ENCODE data around the gene PCDHAC1.
"Not testable (repeated sequence)": the region's sequence is repeated elsewhere in the genome, so short reads cannot be mapped to it uniquely, and the experiment has no call there.

PCDHAC1 gene

GRCh38 chr5:140925806-140926442 is at the start of gene PCDHAC1:
TSS of gene PCDHAC1 (plus strand) at chr5:140926299. CDS start at chr5:140926893, 594 bp downstream.
- H3K4me3 Mint-ChIP-seq, result peak within 1 kb of the TSS; percentile 48
- DNase-seq, result no peak
- H3K27me3 Mint-ChIP-seq, result peaks cover 67% of the 10 kb centered on the region

GRCh38 chr5:140876541-140877261 is 49.4 kb upstream of the PCDHAC1 start:
- DNase-seq; H3K36me3 Mint-ChIP-seq (ENCODE audit: low read depth); H3K4me3 Mint-ChIP-seq; H3K4me1 Mint-ChIP-seq (ENCODE audit: low read depth); H3K27ac Mint-ChIP-seq: not testable (repeated sequence)
- peaks cover 41% of the 10 kb centered on the region for H3K9me3 Mint-ChIP-seq
- H3K27me3 Mint-ChIP-seq, result peaks cover 58% of the 10 kb centered on the region

More at GRCh38 chr5:140925806-140926442, at the start of gene PCDHAC1:
- peaks cover 4% of the 10 kb centered on the region for H3K9me3 Mint-ChIP-seq
- peaks cover 9% of the 10 kb centered on the region for H3K4me1 Mint-ChIP-seq (ENCODE audit: low read depth)
- no peaks in the 10 kb centered on the region for H3K36me3 Mint-ChIP-seq (ENCODE audit: low read depth)
- no peak within 1 kb of the TSS for H3K27ac Mint-ChIP-seq

- Mint-ChIP-seq H3K27ac (no peak overlapping the region), H3K27me3 (peaks cover 60% of the 10 kb centered on the region), H3K9me3 (peaks cover 42% of the 10 kb centered on the region), H3K36me3 (ENCODE audit: low read depth) (peaks cover 3% of the 10 kb centered on the region), H3K4me1 (ENCODE audit: low read depth) (no peaks in the 10 kb centered on the region), H3K4me3 (no peak overlapping the region)
- no peak for DNase-seq
Observed at GRCh38 chr5:140877262-140877581, 48.9 kb upstream of the PCDHAC1 start.

GRCh38 chr5:140881889-140882590 is 44.1 kb upstream of the PCDHAC1 start, which contains the start of gene PCDHA13:
TSS of gene PCDHA13 (plus strand) at chr5:140882124. CDS start at chr5:140882269, 145 bp downstream.
- Mint-ChIP-seq H3K4me3 (no peak within 1 kb of the TSS), H3K36me3 (ENCODE audit: low read depth) (peaks cover 5% of the 10 kb centered on the region), H3K27me3 (peaks cover 37% of the 10 kb centered on the region), H3K4me1 (ENCODE audit: low read depth) (no peaks in the 10 kb centered on the region), H3K9me3 (peaks cover 25% of the 10 kb centered on the region), H3K27ac (no peak within 1 kb of the TSS)
- DNase-seq, result no peak

- Mint-ChIP-seq H3K27me3 (peaks cover 32% of the 10 kb centered on the region), H3K36me3 (ENCODE audit: low read depth) (peaks cover 5% of the 10 kb centered on the region), H3K4me1 (ENCODE audit: low read depth) (no peaks in the 10 kb centered on the region), H3K27ac (no peak overlapping the region), H3K9me3 (peaks cover 28% of the 10 kb centered on the region), H3K4me3 (no peak overlapping the region)
- no peak for DNase-seq
Observed at GRCh38 chr5:140882591-140882899, 43.6 kb upstream of the PCDHAC1 start.

GRCh38 chr5:140883373-140883772 is 42.7 kb upstream of the PCDHAC1 start:
- Mint-ChIP-seq H3K27ac (no peak overlapping the region), H3K9me3 (peaks cover 23% of the 10 kb centered on the region)

GRCh38 chr5:140883927-140884697 is 42.0 kb upstream of the PCDHAC1 start:
- Mint-ChIP-seq H3K4me1 (ENCODE audit: low read depth) (no peaks in the 10 kb centered on the region), H3K4me3 (no peak overlapping the region), H3K9me3 (peaks cover 23% of the 10 kb centered on the region), H3K27me3 (peaks cover 29% of the 10 kb centered on the region), H3K36me3 (ENCODE audit: low read depth) (peaks cover 5% of the 10 kb centered on the region), H3K27ac (no peak overlapping the region)
- DNase-seq, result no peak

More at GRCh38 chr5:140883373-140883772, 42.7 kb upstream of the PCDHAC1 start:
- Mint-ChIP-seq H3K36me3 (ENCODE audit: low read depth) (peaks cover 5% of the 10 kb centered on the region), H3K27me3 (peaks cover 29% of the 10 kb centered on the region), H3K4me3 (no peak overlapping the region), H3K4me1 (ENCODE audit: low read depth) (no peaks in the 10 kb centered on the region)
- no peak for DNase-seq

GRCh38 chr5:140916325-140916724 is 9.8 kb upstream of the PCDHAC1 start:
- DNase-seq, result no peak
- Mint-ChIP-seq H3K4me1 (ENCODE audit: low read depth) (no peaks in the 10 kb centered on the region), H3K36me3 (ENCODE audit: low read depth) (no peaks in the 10 kb centered on the region), H3K4me3 (no peak overlapping the region), H3K9me3 (peaks cover 3% of the 10 kb centered on the region), H3K27ac (no peak overlapping the region), H3K27me3 (peaks cover 6% of the 10 kb centered on the region)

GRCh38 chr5:140923601-140924000 is 2.5 kb upstream of the PCDHAC1 start:
- no peak overlapping the region for H3K4me3 Mint-ChIP-seq
- no peaks in the 10 kb centered on the region for H3K9me3 Mint-ChIP-seq
- DNase-seq, result no peak
- H3K36me3 Mint-ChIP-seq (ENCODE audit: low read depth), result no peaks in the 10 kb centered on the region
- H3K4me1 Mint-ChIP-seq (ENCODE audit: low read depth), result peaks cover 9% of the 10 kb centered on the region
- no peak overlapping the region for H3K27ac Mint-ChIP-seq
- peaks cover 61% of the 10 kb centered on the region for H3K27me3 Mint-ChIP-seq

- peaks cover 9% of the 10 kb centered on the region for H3K4me1 Mint-ChIP-seq (ENCODE audit: low read depth)
- H3K4me3 Mint-ChIP-seq, result peak overlapping the region; percentile 48
- DNase-seq, result peak; percentile 49
- peaks cover 4% of the 10 kb centered on the region for H3K9me3 Mint-ChIP-seq
- H3K36me3 Mint-ChIP-seq (ENCODE audit: low read depth), result no peaks in the 10 kb centered on the region
- H3K27ac Mint-ChIP-seq, result no peak overlapping the region
- peaks cover 71% of the 10 kb centered on the region for H3K27me3 Mint-ChIP-seq
Observed at GRCh38 chr5:140926443-140927227, 536 bp downstream of the PCDHAC1 start.

GRCh38 chr5:140927228-140927573 is 1.1 kb downstream of the PCDHAC1 start:
- no peak for DNase-seq
- Mint-ChIP-seq H3K9me3 (peaks cover 4% of the 10 kb centered on the region), H3K4me1 (ENCODE audit: low read depth) (peaks cover 9% of the 10 kb centered on the region), H3K27me3 (peaks cover 68% of the 10 kb centered on the region), H3K27ac (no peak overlapping the region), H3K36me3 (ENCODE audit: low read depth) (no peaks in the 10 kb centered on the region), H3K4me3 (peak overlapping the region; percentile 48)

GRCh38 chr5:140934964-140935606 is 9.0 kb downstream of the PCDHAC1 start:
- Mint-ChIP-seq H3K36me3 (ENCODE audit: low read depth) (no peaks in the 10 kb centered on the region), H3K9me3 (no peaks in the 10 kb centered on the region), H3K27me3 (peaks cover 9% of the 10 kb centered on the region), H3K27ac (no peak overlapping the region), H3K4me1 (ENCODE audit: low read depth) (no peaks in the 10 kb centered on the region), H3K4me3 (no peak overlapping the region)
- DNase-seq, result no peak

GRCh38 chr5:140946578-140946977 is 20.5 kb downstream of the PCDHAC1 start:
- DNase-seq, result no peak
- peaks cover 17% of the 10 kb centered on the region for H3K9me3 Mint-ChIP-seq
- peaks cover 5% of the 10 kb centered on the region for H3K27me3 Mint-ChIP-seq
- H3K36me3 Mint-ChIP-seq (ENCODE audit: low read depth), result no peaks in the 10 kb centered on the region
- no peak overlapping the region for H3K4me3 Mint-ChIP-seq
- no peak overlapping the region for H3K27ac Mint-ChIP-seq
- no peaks in the 10 kb centered on the region for H3K4me1 Mint-ChIP-seq (ENCODE audit: low read depth)
